Left renal pelvis (tissue), 4 donors: ENCODE data around the gene UTS2R. TPM values are rescaled to one million over a fixed set of nuclear protein-coding genes. Genes with fewer than 3 reads are reported as not detected.
"Not testable (repeated sequence)": the region's sequence is repeated elsewhere in the genome, so short reads cannot be mapped to it uniquely, and the experiment has no call there.

Experiments
- DNase-seq, 4 donors: peaks; one replicate each; pipeline ENCODE4 v3.0.0-alpha.2; 2013; ENCODE audit warnings: low read depth in 4 of 4, low spot score in 3 of 4
- polyA plus RNA-seq, 4 donors: library from polyadenylated mRNA; unstranded; fragments of 120-200 nt; gene quantifications; one replicate each; pipeline ENCODE4 v1.2.1, GENCODE V29; 2013; ENCODE audit not compliant: insufficient read length in 4 of 4

UTS2R gene
- polyA plus RNA-seq, 4 donors, result 0.19 to 1.2 (median 0.25) TPM

GRCh38 chr17:82373072-82373452, 1.5 kb downstream of the UTS2R start:
- not testable (repeated sequence) for DNase-seq

- no peak for DNase-seq
These were observed 2.4 kb downstream of the UTS2R start for GRCh38 chr17:82373731-82374625.

- no peak for DNase-seq
These were observed 3.2 kb downstream of the UTS2R start for GRCh38 chr17:82374626-82375331.

- DNase-seq, result no peak
These were observed 3.9 kb downstream of the UTS2R start for GRCh38 chr17:82375359-82376041.

GRCh38 chr17:82376042-82376730, 4.6 kb downstream of the UTS2R start:
- no peak for DNase-seq

GRCh38 chr17:82377294-82377693, 5.7 kb downstream of the UTS2R start:
- not testable (repeated sequence) for DNase-seq

GRCh38 chr17:82377924-82378740, 6.6 kb downstream of the UTS2R start:
- no peak for DNase-seq

GRCh38 chr17:82378741-82379021, 7.1 kb downstream of the UTS2R start:
- DNase-seq, result no peak

GRCh38 chr17:82380860-82381702, 9.5 kb downstream of the UTS2R start:
- no peak for DNase-seq

- DNase-seq, result not testable (repeated sequence)
These were observed 10.1 kb downstream of the UTS2R start for GRCh38 chr17:82381703-82382009.

GRCh38 chr17:82382220-82382932, 10.8 kb downstream of the UTS2R start:
- DNase-seq, result not testable (repeated sequence)

- no peak for DNase-seq
These were observed 11.3 kb downstream of the UTS2R start for GRCh38 chr17:82382933-82383255.

- no peak for DNase-seq
These were observed 11.8 kb downstream of the UTS2R start for GRCh38 chr17:82383411-82383810.

- DNase-seq, result no peak
These were observed 12.6 kb downstream of the UTS2R start for GRCh38 chr17:82384051-82384729.

- no peak for DNase-seq
These were observed 13.3 kb downstream of the UTS2R start for GRCh38 chr17:82384730-82385481.

GRCh38 chr17:82385559-82386254, 14.1 kb downstream of the UTS2R start:
- no peak for DNase-seq

GRCh38 chr17:82386255-82386831, 14.8 kb downstream of the UTS2R start:
- no peak for DNase-seq
